Stimulated activated CD4-positive, alpha-beta T cell treated with anti-CD3 and anti-CD28 coated beads, Interleukin-4, amount 100 ng/mL, for 48 hours (primary cell): ENCODE measurements around the gene FAM107A.

Source experiments
- DNase-seq, 2 donors: peaks; one replicate each; pipeline ENCODE4 v3.0.0-alpha.2; 2020; ENCODE audit warnings: low read depth in 2 of 2

The FAM107A gene

GRCh38 chr3:58567251-58567515, 10.0 kb downstream of the FAM107A start:
- DNase-seq, result no peak

GRCh38 chr3:58566398-58567250, 10.6 kb downstream of the FAM107A start:
- no peak for DNase-seq

GRCh38 chr3:58565621-58566397, 11.4 kb downstream of the FAM107A start:
- DNase-seq, result no peak

- no peak for DNase-seq
Observed at GRCh38 chr3:58564456-58565160, 12.6 kb downstream of the FAM107A start.

GRCh38 chr3:58564054-58564453, 13.1 kb downstream of the FAM107A start:
- DNase-seq, result no peak

GRCh38 chr3:58563386-58564035, 13.7 kb downstream of the FAM107A start:
- DNase-seq, result no peak

GRCh38 chr3:58562498-58562897, 14.7 kb downstream of the FAM107A start:
- DNase-seq, result no peak

GRCh38 chr3:58560771-58561311, 16.4 kb downstream of the FAM107A start:
- no peak for DNase-seq

- DNase-seq, result no peak
Observed at GRCh38 chr3:58559586-58559985, 17.6 kb downstream of the FAM107A start.

GRCh38 chr3:58557491-58557890, 19.7 kb downstream of the FAM107A start:
- no peak for DNase-seq

GRCh38 chr3:58556761-58557221, 20.4 kb downstream of the FAM107A start:
- DNase-seq, result no peak

- no peak for DNase-seq
Observed at GRCh38 chr3:58556001-58556400, 21.2 kb downstream of the FAM107A start.

- no peak for DNase-seq
Observed at GRCh38 chr3:58555203-58555602, 22.0 kb downstream of the FAM107A start.

- no peak for DNase-seq
Observed at GRCh38 chr3:58553003-58553402, 24.2 kb downstream of the FAM107A start.

- no peak for DNase-seq
Observed at GRCh38 chr3:58551636-58552180, 25.5 kb downstream of the FAM107A start.

GRCh38 chr3:58544541-58544940, 32.6 kb downstream of the FAM107A start:
- DNase-seq, result no peak

- no peak for DNase-seq
Observed at GRCh38 chr3:58540176-58540858, 36.9 kb downstream of the FAM107A start.

- DNase-seq, result no peak
Observed at GRCh38 chr3:58539626-58540025, 37.6 kb downstream of the FAM107A start.

- no peak for DNase-seq
Observed at GRCh38 chr3:58537412-58538301, 39.5 kb downstream of the FAM107A start.
